ENCODE data around the gene ADCY1.

DNA sequence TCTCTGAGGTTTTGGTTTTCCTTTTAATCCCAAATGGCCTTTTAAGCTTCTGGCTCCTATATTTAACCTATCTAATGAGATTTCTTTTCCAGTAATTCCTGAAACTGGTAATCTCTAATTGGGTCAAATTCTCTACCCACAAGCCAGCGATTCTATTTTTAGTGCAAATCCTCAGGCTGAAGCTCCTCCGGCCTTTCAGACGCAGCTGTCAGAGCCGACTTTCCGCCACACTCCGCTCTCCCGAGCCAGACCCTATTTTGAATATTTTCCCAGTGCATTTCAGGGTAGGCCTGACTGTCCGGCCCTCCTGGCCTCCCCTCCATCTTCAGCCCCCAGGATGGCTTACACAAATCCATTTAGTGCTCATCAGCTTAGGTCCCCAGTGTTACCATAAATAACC lies 9.7 kb upstream of the ADCY1 start:
- no peak for TF ChIP-seq EZH2 (IDR thresholded peaks at IDR 0.05; ENCODE audit: low read length, missing control alignments)
- TF ChIP-seq, protein P1, sequence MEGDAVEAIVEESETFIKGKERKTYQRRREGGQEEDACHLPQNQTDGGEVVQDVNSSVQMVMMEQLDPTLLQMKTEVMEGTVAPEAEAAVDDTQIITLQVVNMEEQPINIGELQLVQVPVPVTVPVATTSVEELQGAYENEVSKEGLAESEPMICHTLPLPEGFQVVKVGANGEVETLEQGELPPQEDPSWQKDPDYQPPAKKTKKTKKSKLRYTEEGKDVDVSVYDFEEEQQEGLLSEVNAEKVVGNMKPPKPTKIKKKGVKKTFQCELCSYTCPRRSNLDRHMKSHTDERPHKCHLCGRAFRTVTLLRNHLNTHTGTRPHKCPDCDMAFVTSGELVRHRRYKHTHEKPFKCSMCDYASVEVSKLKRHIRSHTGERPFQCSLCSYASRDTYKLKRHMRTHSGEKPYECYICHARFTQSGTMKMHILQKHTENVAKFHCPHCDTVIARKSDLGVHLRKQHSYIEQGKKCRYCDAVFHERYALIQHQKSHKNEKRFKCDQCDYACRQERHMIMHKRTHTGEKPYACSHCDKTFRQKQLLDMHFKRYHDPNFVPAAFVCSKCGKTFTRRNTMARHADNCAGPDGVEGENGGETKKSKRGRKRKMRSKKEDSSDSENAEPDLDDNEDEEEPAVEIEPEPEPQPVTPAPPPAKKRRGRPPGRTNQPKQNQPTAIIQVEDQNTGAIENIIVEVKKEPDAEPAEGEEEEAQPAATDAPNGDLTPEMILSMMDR (conservative IDR thresholded peaks at IDR 0.05 in 1 of 2, IDR thresholded peaks at IDR 0.05 in 1 of 2; ENCODE audit: low read depth in 1 of 2, low read length in 2 of 2), result no peak
